Suprapubic skin (tissue), 4 donors: ENCODE data around the gene ICAM5. TPM values are rescaled to one million over a fixed set of nuclear protein-coding genes. Genes with fewer than 3 reads are reported as not detected.

Experiments
- DNase-seq, 2 donors: peaks; one replicate each; pipeline ENCODE4 v3.0.0-alpha.2; 2019; ENCODE audit warnings: low spot score in 2 of 2
- H3K27ac ChIP-seq: fragments of 200-600 bp; sonication (generic); one replicate; pipeline ENCODE4 v1.5.1; 2019
- H3K27me3 ChIP-seq: fragments of 200-600 bp; sonication (generic); one replicate; pipeline ENCODE4 v1.5.1; 2019
- H3K36me3 ChIP-seq: fragments of 200-600 bp; sonication (generic); one replicate; pipeline ENCODE4 v1.5.1; 2019
- H3K4me1 ChIP-seq: fragments of 200-600 bp; sonication (generic); one replicate; pipeline ENCODE4 v1.5.1; 2019
- H3K4me3 ChIP-seq: fragments of 200-600 bp; sonication (generic); one replicate; pipeline ENCODE4 v1.5.1; 2019; ENCODE audit warnings: mild to moderate bottlenecking
- H3K9me3 ChIP-seq: fragments of 200-600 bp; sonication (generic); one replicate; pipeline ENCODE4 v1.5.1; 2019
- EP300 ChIP-seq: sonication (generic); formaldehyde crosslinking; IDR thresholded peaks from one replicate; pipeline ENCODE4 v1.6.1; 2017; ENCODE audit warnings: antibody characterized with exemption
- POLR2A ChIP-seq, 2 donors: fragments of 450-650 bp; IDR thresholded peaks; one replicate each; pipeline ENCODE4 v1.6.1; 2017; ENCODE audit warnings: antibody characterized with exemption in 2 of 2, mild to moderate bottlenecking in 2 of 2, moderate library complexity in 2 of 2
- POLR2AphosphoS5 ChIP-seq, 3 donors: sonication (generic); formaldehyde crosslinking; IDR thresholded peaks; one replicate each; pipeline ENCODE4 v1.6.1; 2017; ENCODE audit warnings: antibody characterized with exemption in 3 of 3
- WGBS: methylation state at CpG from one replicate; pipeline ENCODE4 v1.1.5; 2018; 5-methylcytosine and 5-hydroxymethylcytosine counted together
- total RNA-seq, 4 donors: library from RNA; depleted of rRNA; stranded (reverse); fragments of >200 nt; gene quantifications; one replicate each; pipeline ENCODE4 v1.1.0, GENCODE V29; 2016
- TF ChIP-seq, protein P1 (sequence below), 2 donors: fragments of 200-600 bp in 1 of 2; fragments of 450-650 bp in 1 of 2; sonication (generic) in 1 of 2; IDR thresholded peaks; one replicate each; pipeline ENCODE4 v1.5.1; 2016 to 2019; ENCODE audit warnings: antibody characterized with exemption in 2 of 2, mild to moderate bottlenecking in 1 of 2, moderate library complexity in 1 of 2

Gene ICAM5
- total RNA-seq, 4 donors from 2014 or later = 0.21 to 0.97 (median 0.62) TPM; not detected in 1

DNA sequence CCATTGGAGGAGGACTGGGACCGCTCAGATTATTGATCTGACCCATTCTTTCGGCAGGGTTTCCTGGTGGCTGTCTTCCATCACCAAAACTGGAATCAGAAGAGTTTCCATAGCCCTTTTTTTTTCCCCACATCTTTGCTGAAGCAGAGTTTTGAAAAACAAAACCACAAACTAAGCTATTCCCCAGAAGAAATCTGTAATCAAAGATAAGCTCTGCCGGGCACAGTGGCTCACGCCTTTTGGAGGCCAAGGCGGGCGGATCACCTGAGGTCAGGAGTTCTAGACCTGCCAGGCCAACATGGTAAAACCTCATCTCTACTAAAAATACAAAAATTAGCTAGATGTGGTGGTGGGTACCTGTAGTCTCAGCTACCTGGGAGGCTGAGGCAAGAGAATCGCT is 23.0 kb upstream of the ICAM5 start:
- TF ChIP-seq POLR2AphosphoS5 (IDR thresholded peaks at IDR 0.05) (no peak), POLR2A (IDR thresholded peaks at IDR 0.05) (no peak)
- TF ChIP-seq, protein P1, sequence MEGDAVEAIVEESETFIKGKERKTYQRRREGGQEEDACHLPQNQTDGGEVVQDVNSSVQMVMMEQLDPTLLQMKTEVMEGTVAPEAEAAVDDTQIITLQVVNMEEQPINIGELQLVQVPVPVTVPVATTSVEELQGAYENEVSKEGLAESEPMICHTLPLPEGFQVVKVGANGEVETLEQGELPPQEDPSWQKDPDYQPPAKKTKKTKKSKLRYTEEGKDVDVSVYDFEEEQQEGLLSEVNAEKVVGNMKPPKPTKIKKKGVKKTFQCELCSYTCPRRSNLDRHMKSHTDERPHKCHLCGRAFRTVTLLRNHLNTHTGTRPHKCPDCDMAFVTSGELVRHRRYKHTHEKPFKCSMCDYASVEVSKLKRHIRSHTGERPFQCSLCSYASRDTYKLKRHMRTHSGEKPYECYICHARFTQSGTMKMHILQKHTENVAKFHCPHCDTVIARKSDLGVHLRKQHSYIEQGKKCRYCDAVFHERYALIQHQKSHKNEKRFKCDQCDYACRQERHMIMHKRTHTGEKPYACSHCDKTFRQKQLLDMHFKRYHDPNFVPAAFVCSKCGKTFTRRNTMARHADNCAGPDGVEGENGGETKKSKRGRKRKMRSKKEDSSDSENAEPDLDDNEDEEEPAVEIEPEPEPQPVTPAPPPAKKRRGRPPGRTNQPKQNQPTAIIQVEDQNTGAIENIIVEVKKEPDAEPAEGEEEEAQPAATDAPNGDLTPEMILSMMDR (IDR thresholded peaks at IDR 0.05) = no peak
- Histone ChIP-seq H3K27me3 (no peaks in the 10 kb centered on the region), H3K27ac (no peak overlapping the region), H3K4me1 (peaks cover 18% of the 10 kb centered on the region), H3K36me3 (no peaks in the 10 kb centered on the region), H3K4me3 (no peak overlapping the region), H3K9me3 (no peaks in the 10 kb centered on the region)
- 92% methylated on average over 7 of the region's 7 CpGs for WGBS
- no peak for DNase-seq

DNA sequence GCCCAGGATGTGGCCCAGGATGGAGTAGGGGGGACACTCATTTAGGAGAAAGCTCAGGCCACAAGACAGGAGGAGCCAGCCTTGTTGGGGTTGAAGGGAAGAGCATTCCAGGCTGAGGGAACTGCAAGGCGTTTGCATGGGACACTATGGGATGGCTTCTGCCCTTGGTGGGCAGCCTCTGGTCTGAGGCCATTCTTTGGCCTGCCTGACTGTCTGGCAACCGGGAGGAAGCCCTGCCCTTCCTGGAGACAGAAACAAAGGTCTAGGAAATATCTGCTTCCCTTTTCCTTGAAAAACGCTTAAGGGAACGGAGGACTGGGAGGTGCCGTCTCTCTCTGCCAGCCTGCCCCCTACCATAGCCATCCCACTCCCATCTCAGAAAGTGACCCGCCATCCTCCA is 21.7 kb upstream of the ICAM5 start:
- no peak for TF ChIP-seq POLR2AphosphoS5 (IDR thresholded peaks at IDR 0.05)
- no peak for TF ChIP-seq EP300
- TF ChIP-seq, protein P1 (IDR thresholded peaks at IDR 0.05) = no peak
- TF ChIP-seq POLR2A (IDR thresholded peaks at IDR 0.05) = no peak
- no peaks in the 10 kb centered on the region for H3K27me3 ChIP-seq
- WGBS = 46% methylated on average over 3 of the region's 6 CpGs
- H3K36me3 ChIP-seq = no peaks in the 10 kb centered on the region
- no peak overlapping the region for H3K4me3 ChIP-seq
- peaks cover 20% of the 10 kb centered on the region for H3K4me1 ChIP-seq
- DNase-seq = no peak
- no peaks in the 10 kb centered on the region for H3K9me3 ChIP-seq
- H3K27ac ChIP-seq = peak overlapping the region; percentile 62

DNA sequence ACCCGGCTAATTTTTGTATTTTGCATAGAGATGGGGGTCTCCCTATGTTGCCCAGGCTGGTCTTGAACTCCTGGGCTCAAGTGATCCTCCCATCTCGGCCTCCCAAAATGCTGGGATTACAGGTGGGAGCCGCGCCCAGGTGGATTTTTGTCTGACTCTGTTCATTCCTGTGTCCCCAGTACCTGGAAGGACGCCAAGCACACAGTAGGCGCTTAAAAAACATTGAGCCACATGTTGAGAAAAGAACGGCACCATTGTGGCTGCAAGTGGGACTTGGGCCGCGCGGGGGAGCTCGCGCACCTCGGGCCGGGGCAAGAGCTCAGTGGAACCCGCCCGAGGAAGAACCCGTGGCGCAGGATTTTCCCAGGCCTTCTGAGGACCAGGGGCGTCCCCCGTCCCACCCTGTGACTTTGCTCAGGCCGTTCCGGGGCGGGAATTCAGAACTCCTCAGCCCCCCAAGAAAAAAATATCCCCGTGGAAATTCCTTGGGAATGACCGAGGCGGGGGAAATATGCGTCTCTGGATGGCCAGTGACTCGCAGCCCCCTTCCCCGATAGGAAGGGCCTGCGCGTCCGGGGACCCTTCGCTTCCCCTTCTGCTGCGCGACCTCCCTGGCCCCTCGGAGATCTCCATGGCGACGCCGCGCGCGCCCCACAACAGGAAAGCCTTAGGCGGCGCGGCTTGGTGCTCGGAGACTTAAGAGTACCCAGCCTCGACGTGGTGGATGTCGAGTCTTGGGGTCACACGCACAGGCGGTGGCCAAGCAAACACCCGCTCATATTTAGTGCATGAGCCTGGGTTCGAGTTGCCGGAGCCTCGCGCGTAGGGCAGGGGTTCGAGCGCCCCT is 20.2 kb upstream of the ICAM5 start:
- peak in 1 of 2 donors; percentile 93 for DNase-seq

DNA sequence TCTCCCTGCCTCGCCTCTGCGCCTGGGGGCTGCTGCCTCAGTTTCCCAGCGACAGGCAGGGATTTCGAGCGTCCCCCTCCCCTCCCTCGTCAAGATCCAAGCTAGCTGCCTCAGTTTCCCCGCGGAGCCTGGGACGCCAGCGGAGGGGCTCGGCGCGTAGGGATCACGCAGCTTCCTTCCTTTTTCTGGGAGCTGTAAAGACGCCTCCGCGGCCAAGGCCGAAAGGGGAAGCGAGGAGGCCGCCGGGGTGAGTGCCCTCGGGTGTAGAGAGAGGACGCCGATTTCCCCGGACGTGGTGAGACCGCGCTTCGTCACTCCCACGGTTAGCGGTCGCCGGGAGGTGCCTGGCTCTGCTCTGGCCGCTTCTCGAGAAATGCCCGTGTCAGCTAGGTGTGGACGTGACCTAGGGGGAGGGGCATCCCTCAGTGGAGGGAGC is 19.6 kb upstream of the ICAM5 start:
- WGBS = 11% methylated on average over 15 of the region's 37 CpGs
- Histone ChIP-seq H3K4me3 (peak overlapping the region; percentile 47), H3K27me3 (no peaks in the 10 kb centered on the region), H3K9me3 (no peaks in the 10 kb centered on the region), H3K27ac (peak overlapping the region; percentile 82), H3K4me1 (peaks cover 30% of the 10 kb centered on the region), H3K36me3 (peaks cover 9% of the 10 kb centered on the region)
- TF ChIP-seq EP300 (no peak), POLR2AphosphoS5 (IDR thresholded peaks at IDR 0.05) (no peak), POLR2A (IDR thresholded peaks at IDR 0.05) (peak in 1 of 2 donors; percentile 8)
- TF ChIP-seq, protein P1 (IDR thresholded peaks at IDR 0.05) = no peak
- DNase-seq = peak; percentile 89 to 92

More for the DNA sequence above, 20.2 kb upstream of the ICAM5 start:
- Histone ChIP-seq H3K9me3 (no peaks in the 10 kb centered on the region), H3K27ac (peak overlapping the region; percentile 82), H3K4me3 (peak overlapping the region; percentile 47), H3K27me3 (no peaks in the 10 kb centered on the region), H3K4me1 (peaks cover 26% of the 10 kb centered on the region), H3K36me3 (peaks cover 4% of the 10 kb centered on the region)
- WGBS = 14% methylated on average over 18 of the region's 59 CpGs
- TF ChIP-seq POLR2AphosphoS5 (IDR thresholded peaks at IDR 0.05) (peak in 1 of 3 donors; percentile 37), EP300 (no peak), POLR2A (IDR thresholded peaks at IDR 0.05) (peak in 1 of 2 donors; percentile 20)
- TF ChIP-seq, protein P1 (IDR thresholded peaks at IDR 0.05) = peak; percentile 90 to 94

DNA sequence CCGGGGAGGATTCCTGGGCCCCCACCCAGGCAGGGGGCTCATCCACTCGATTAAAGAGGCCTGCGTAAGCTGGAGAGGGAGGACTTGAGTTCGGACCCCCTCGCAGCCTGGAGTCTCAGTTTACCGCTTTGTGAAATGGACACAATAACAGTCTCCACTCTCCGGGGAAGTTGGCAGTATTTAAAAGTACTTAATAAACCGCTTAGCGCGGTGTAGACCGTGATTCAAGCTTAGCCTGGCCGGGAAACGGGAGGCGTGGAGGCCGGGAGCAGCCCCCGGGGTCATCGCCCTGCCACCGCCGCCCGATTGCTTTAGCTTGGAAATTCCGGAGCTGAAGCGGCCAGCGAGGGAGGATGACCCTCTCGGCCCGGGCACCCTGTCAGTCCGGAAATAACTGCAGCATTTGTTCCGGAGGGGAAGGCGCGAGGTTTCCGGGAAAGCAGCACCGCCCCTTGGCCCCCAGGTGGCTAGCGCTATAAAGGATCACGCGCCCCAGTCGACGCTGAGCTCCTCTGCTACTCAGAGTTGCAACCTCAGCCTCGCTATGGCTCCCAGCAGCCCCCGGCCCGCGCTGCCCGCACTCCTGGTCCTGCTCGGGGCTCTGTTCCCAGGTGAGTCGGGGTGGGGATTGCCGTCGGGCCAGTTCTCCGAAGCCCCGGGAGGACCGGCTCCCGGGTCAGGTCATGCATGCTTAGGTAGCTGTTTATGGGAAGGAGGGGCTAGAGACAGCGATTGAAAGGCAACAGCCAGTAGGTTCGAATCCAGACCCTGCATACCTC is 18.9 kb upstream of the ICAM5 start, which contains the start of gene ICAM1:
ICAM1 (plus strand) TSS at position 505 of the 779 bp plus-strand sequence; CDS start at position 545, 40 bp downstream.
- DNase-seq = peak; percentile 96
- Histone ChIP-seq H3K27me3 (no peaks in the 10 kb centered on the region), H3K36me3 (peaks cover 11% of the 10 kb centered on the region), H3K27ac (peak within 1 kb of the TSS; percentile 82), H3K9me3 (no peaks in the 10 kb centered on the region), H3K4me3 (peak within 1 kb of the TSS; percentile 47), H3K4me1 (peaks cover 30% of the 10 kb centered on the region)
- TF ChIP-seq POLR2A (IDR thresholded peaks at IDR 0.05) (peak; percentile 58 to 92), POLR2AphosphoS5 (IDR thresholded peaks at IDR 0.05) (peak in 2 of 3 donors; percentile 70 to 93), EP300 (no peak)
- TF ChIP-seq, protein P1 (IDR thresholded peaks at IDR 0.05) = no peak
- 3% methylated on average over 40 of the region's 51 CpGs for WGBS
